ENCODE measurements around the gene MRPL34.
"Not testable (repeated sequence)": the region's sequence is repeated elsewhere in the genome, so short reads cannot be mapped to it uniquely, and the experiment has no call there.

The MRPL34 gene

GRCh38 chr19:17292301-17293074 is 13.2 kb upstream of the MRPL34 start:
- DNase-seq, result peak; percentile 89
- H3K4me1 ChIP-seq (ENCODE audit: low read length), result no peaks in the 10 kb centered on the region
- H4K20me1 ChIP-seq (ENCODE audit: insufficient read depth, low read length), result no peaks in the 10 kb centered on the region
- H3K36me3 ChIP-seq (replicated peaks; ENCODE audit: insufficient read depth, low read length), result no peaks in the 10 kb centered on the region
- H3K9me3 ChIP-seq (replicated peaks; ENCODE audit: insufficient read depth, low read length), result no peaks in the 10 kb centered on the region
- H3F3A ChIP-seq (ENCODE audit: insufficient read depth, low read length), result no peaks in the 10 kb centered on the region
- no peaks in the 10 kb centered on the region for H3K9me2 ChIP-seq (replicated peaks; ENCODE audit: insufficient read depth, low read length)
- peak overlapping the region; percentile 83 for H3K4me3 ChIP-seq (ENCODE audit: low read length)
- H3K4me2 ChIP-seq (ENCODE audit: low read depth, low read length), result peak overlapping the region; percentile 93
- H2AFZ ChIP-seq (ENCODE audit: low read length), result peak overlapping the region; percentile 94
- H3K79me2 ChIP-seq (ENCODE audit: low read length), result peaks cover 7% of the 10 kb centered on the region; the same call in 1 of the 2 replicates
- H3K9ac ChIP-seq (ENCODE audit: low read length), result peak overlapping the region; percentile 40; the same call in 1 of the 2 replicates
- peak overlapping the region; percentile 24; the same call in 1 of the 2 replicates for H3K27ac ChIP-seq (ENCODE audit: low read length)
- TF ChIP-seq CTCF (IDR thresholded peaks at IDR 0.05; ENCODE audit: low read length) (peak; percentile 71), EZH2 (optimal IDR thresholded peaks at IDR 0.05; ENCODE audit: low read depth, low read length) (no peak)
- peaks cover 15% of the 10 kb centered on the region for H3K27me3 ChIP-seq (replicated peaks; ENCODE audit: insufficient read depth, low read length)

GRCh38 chr19:17293605-17294004 is 12.1 kb upstream of the MRPL34 start:
- H3F3A ChIP-seq (ENCODE audit: insufficient read depth, low read length), result no peaks in the 10 kb centered on the region

GRCh38 chr19:17294051-17294891 is 11.4 kb upstream of the MRPL34 start:
- peak; percentile 20 for DNase-seq
- Histone ChIP-seq H3K9me3 (replicated peaks; ENCODE audit: insufficient read depth, low read length) (no peaks in the 10 kb centered on the region), H3K27ac (ENCODE audit: low read length) (no peak overlapping the region), H3K36me3 (replicated peaks; ENCODE audit: insufficient read depth, low read length) (no peaks in the 10 kb centered on the region), H3K9me2 (replicated peaks; ENCODE audit: insufficient read depth, low read length) (no peaks in the 10 kb centered on the region), H3K4me3 (ENCODE audit: low read length) (no peak overlapping the region), H3K4me1 (ENCODE audit: low read length) (no peaks in the 10 kb centered on the region), H3F3A (ENCODE audit: insufficient read depth, low read length) (no peaks in the 10 kb centered on the region), H2AFZ (ENCODE audit: low read length) (no peak overlapping the region), H3K27me3 (replicated peaks; ENCODE audit: insufficient read depth, low read length) (0 out of 2 replicates have a peak, but pooled peaks cover 3% of the 10 kb centered on the region), H3K4me2 (ENCODE audit: low read depth, low read length) (no peak overlapping the region), H3K79me2 (ENCODE audit: low read length) (peaks cover 7% of the 10 kb centered on the region; the same call in 1 of the 2 replicates), H3K9ac (ENCODE audit: low read length) (no peak overlapping the region), H4K20me1 (ENCODE audit: insufficient read depth, low read length) (no peaks in the 10 kb centered on the region)
- no peak for TF ChIP-seq EZH2 (optimal IDR thresholded peaks at IDR 0.05; ENCODE audit: low read depth, low read length)
- TF ChIP-seq CTCF (IDR thresholded peaks at IDR 0.05; ENCODE audit: low read length), result no peak
- TF ChIP-seq EZH2phosphoT487 (IDR thresholded peaks at IDR 0.05; ENCODE audit: low read length), result no peak

More at GRCh38 chr19:17293605-17294004, 12.1 kb upstream of the MRPL34 start:
- H3K4me2 ChIP-seq (ENCODE audit: low read depth, low read length), result no peak overlapping the region
- DNase-seq, result peak; percentile 2
- H3K9me3 ChIP-seq (replicated peaks; ENCODE audit: insufficient read depth, low read length), result no peaks in the 10 kb centered on the region
- H3K9ac ChIP-seq (ENCODE audit: low read length), result no peak overlapping the region
- peaks cover 7% of the 10 kb centered on the region; the same call in 1 of the 2 replicates for H3K79me2 ChIP-seq (ENCODE audit: low read length)
- H3K4me3 ChIP-seq (ENCODE audit: low read length), result no peak overlapping the region
- no peaks in the 10 kb centered on the region for H3K4me1 ChIP-seq (ENCODE audit: low read length)
- H3K27me3 ChIP-seq (replicated peaks; ENCODE audit: insufficient read depth, low read length), result 0 out of 2 replicates have a peak, but pooled peaks cover 4% of the 10 kb centered on the region
- H3K9me2 ChIP-seq (replicated peaks; ENCODE audit: insufficient read depth, low read length), result no peaks in the 10 kb centered on the region
- H2AFZ ChIP-seq (ENCODE audit: low read length), result no peak overlapping the region
- no peak for TF ChIP-seq EZH2 (optimal IDR thresholded peaks at IDR 0.05; ENCODE audit: low read depth, low read length)
- no peak for TF ChIP-seq EZH2phosphoT487 (IDR thresholded peaks at IDR 0.05; ENCODE audit: low read length)
- TF ChIP-seq CTCF (IDR thresholded peaks at IDR 0.05; ENCODE audit: low read length), result no peak
- no peak overlapping the region for H3K27ac ChIP-seq (ENCODE audit: low read length)
- no peaks in the 10 kb centered on the region for H3K36me3 ChIP-seq (replicated peaks; ENCODE audit: insufficient read depth, low read length)
- no peaks in the 10 kb centered on the region for H4K20me1 ChIP-seq (ENCODE audit: insufficient read depth, low read length)

- H3K36me3 ChIP-seq (replicated peaks; ENCODE audit: insufficient read depth, low read length); H3K9me2 ChIP-seq (replicated peaks; ENCODE audit: insufficient read depth, low read length); H3K4me1 ChIP-seq (ENCODE audit: low read length); DNase-seq; H3K4me2 ChIP-seq (ENCODE audit: low read depth, low read length); H2AFZ ChIP-seq (ENCODE audit: low read length); H3K9ac ChIP-seq (ENCODE audit: low read length); H3F3A ChIP-seq (ENCODE audit: insufficient read depth, low read length); H3K9me3 ChIP-seq (replicated peaks; ENCODE audit: insufficient read depth, low read length); H3K27me3 ChIP-seq (replicated peaks; ENCODE audit: insufficient read depth, low read length); H4K20me1 ChIP-seq (ENCODE audit: insufficient read depth, low read length); H3K79me2 ChIP-seq (ENCODE audit: low read length); H3K4me3 ChIP-seq (ENCODE audit: low read length); H3K27ac ChIP-seq (ENCODE audit: low read length): not testable (repeated sequence)
Measured at GRCh38 chr19:17295551-17295950, 10.1 kb upstream of the MRPL34 start.

Measured in MM.1S (cell line).